ENCODE measurements around the gene TRIM7.
"Not testable (repeated sequence)": the region's sequence is repeated elsewhere in the genome, so short reads cannot be mapped to it uniquely, and the experiment has no call there.

Gene TRIM7

DNA sequence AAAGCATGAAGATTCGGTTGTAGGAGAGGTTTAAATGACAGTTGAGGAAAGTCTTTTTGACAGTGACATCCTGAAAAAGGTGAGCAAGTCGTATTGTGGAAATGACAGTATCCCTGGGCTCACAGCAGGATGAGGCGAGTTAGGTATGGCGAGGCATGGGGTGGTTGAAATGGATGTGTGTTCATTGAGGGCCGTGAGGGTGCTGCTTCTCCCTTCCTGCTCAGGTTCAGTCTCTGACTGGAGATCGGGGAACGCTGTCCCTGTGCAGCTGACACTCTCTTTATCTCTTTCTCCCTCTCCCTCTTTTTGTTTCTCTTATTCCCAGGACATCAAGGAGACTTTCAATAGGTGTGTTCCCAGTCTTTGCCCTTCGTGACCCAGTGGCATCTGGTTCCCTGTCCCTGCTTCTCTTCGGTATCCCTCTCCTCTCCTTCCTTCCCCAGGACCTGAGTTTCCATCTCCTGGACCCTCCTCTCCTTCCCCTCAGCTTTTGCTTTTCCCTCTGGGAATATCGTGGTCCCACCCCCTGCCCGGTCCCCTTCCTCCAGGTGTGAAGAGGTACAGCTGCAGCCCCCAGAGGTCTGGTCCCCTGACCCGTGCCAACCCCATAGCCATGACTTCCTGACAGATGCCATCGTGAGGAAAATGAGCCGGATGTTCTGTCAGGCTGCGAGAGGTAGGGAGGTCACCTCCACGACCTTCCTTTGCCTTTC, 28.2 kb upstream of the TRIM7 start:
- DNase-seq (ENCODE audit: low read depth in 3 of 3) = no peak

DNA sequence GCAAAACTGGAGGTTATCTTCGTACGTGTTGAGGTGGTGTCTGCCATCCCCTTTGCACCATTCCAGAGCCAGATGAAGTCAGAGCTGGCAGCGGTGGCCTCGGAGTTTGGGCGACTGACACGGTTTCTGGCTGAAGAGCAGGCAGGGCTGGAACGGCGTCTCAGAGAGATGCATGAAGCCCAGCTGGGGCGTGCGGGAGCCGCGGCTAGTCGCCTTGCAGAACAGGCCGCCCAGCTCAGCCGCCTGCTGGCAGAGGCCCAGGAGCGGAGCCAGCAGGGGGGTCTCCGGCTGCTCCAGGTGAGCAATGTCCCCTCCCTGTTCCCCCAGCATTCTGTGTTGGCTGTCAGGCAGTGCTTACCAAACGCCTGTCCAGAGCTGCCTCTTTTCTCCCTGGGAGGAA, 27.6 kb upstream of the TRIM7 start:
- DNase-seq (ENCODE audit: low read depth in 3 of 3) = no peak

DNA sequence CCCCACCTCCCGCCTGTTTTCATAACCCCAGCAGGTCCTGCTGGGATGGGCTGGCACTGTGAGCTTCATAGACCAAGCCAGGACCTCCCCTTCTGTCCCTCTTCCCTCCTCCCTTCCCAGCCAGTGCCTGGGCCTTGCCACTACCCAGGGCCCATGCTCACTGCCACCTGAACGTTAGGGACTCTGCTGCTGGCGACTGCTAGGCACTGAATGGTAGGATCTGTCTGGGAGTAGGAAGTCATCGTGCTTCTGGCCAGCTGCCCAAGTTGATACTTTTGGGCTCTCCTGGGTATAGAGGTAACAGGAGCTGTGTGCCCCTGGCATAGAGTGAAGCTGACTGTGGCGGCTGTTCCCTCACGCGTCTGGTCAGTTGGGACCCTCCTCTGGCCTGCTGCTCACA, 26.4 kb upstream of the TRIM7 start:
- no peak for DNase-seq (ENCODE audit: low read depth in 3 of 3)

DNA sequence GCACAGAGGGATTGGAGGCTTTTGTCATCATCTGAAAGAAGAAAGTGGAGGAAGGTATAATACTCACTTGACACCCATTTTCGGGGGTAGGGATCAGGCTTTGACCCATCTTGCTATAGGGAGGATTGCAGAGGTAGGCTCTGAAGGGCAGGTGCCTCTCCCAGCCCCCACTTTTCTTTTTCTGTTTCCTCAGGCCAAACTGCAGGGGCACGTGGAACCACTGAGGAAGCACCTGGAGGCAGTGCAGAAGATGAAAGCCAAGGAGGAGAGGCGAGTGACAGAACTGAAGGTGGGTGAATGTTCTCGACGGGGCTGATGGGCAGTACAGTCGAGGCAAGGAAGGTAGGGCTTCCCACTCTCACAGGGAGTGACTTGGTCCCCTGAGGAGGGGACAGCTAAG, 25.6 kb upstream of the TRIM7 start:
- no peak for DNase-seq (ENCODE audit: low read depth in 3 of 3)

DNA sequence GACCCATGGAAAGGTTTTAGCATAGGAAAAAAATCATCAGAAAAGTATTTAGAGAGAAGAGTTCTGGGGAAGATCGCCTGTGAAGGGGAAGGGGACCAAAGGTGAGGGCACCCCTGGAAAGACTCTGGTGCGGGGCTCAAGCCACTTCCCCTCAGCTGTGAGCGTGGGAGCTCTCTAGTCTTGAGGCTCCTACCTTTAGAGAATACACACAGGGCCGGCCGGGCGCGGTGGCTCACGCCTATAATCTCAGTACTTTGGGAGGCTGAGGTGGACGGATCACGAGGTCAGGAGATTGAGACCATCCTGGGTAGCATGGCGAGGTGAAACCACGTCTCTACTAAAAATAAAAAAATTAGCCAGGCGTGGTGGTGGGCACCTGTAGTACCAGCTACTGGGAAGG, 25.0 kb upstream of the TRIM7 start:
- no peak for DNase-seq (ENCODE audit: low read depth in 3 of 3)

DNA sequence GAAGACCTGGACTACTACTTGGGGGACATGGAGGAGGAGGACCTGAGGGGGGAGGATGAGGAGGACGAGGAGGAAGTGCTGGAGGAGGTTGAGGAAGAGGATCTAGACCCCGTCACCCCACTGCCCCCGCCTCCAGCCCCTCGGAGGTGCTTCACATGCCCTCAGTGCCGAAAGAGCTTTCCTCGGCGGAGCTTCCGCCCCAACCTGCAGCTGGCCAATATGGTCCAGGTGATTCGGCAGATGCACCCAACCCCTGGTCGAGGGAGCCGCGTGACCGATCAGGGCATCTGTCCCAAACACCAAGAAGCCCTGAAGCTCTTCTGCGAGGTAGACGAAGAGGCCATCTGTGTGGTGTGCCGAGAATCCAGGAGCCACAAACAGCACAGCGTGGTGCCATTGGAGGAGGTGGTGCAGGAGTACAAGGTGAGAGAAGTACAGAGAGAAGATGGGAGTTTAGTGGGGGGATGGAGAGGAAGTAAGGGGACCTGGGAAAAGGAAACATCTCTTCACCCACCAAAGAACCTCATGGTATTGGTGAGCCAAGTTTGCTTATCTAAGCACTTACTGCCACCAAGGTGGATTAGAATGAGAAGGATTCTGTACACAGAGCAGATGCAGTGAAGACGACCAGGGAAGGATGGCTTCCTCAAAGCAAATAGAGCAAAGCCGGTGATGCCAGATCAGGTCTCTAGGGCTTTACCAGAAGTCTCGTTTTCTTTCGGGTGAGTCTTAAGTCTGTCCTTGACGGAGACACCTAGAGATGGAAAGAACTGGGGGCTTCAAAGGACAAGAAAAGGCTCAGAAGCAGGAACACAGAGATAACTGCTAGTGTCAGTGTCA, 19.6 kb upstream of the TRIM7 start:
- no peak for DNase-seq (ENCODE audit: low read depth in 3 of 3)

DNA sequence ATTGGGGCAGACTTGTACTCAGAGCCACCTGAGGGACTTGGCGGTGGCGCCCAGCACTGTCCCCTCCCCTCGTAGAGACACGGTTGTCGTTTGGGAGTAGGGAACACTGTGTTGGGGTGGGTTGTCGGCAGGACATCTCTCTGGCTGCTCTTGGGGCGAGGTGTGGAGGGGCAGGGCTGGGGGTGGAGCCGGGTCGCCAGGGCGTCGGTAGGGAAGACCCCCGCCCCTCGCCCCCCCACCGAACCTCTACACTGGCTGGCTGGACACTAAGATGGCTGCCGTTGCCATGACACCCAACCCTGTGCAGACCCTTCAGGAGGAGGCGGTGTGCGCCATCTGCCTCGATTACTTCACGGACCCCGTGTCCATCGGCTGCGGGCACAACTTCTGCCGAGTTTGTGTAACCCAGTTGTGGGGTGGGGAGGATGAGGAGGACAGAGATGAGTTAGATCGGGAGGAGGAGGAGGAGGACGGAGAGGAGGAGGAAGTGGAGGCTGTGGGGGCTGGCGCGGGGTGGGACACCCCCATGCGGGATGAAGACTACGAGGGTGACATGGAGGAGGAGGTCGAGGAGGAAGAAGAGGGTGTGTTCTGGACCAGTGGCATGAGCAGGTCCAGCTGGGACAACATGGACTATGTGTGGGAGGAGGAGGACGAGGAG, 18.9 kb upstream of the TRIM7 start:
- no peak for DNase-seq (ENCODE audit: low read depth in 3 of 3)

DNA sequence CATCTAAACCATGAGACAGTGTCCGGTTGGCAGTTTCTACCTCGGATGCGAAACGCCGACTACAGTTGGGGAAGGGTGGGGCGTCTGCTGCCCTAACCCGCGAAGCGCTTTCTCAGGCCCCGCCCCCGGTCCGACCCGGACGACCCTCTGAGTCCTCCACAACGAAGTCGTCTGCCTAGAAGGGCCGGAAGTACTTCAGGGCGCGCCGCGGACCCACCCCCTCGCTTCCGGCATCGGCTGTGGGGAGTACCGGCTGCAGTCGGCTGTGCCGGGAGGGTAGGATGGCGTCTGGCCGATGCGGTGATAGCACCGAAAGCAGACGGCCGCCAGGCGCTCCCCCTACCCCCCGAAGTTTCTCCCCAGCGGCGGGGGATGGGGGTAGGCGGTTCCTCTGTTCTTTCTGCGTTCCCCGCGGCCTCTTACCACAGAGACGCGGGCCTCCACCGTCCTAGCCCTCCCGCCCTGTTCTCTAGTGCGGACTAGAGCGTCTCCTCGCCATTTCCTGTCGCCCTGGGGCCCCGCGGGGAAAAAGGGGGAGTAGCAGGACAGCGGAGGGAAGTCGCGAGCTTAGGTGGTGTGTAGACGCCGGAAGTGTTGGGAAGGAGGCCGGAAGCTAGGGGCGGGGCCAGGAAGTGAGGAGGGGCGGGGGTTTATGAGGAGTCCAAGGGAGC, 18.2 kb upstream of the TRIM7 start, which contains the start of gene TRIM41:
Gene TRIM41, plus strand, starts transcription at position 224 of the 671 bp plus-strand sequence. CDS start 719 bp downstream, outside the sequence.
- peak; percentile 91 to 95 (median 95) for DNase-seq (ENCODE audit: low read depth in 3 of 3)

DNA sequence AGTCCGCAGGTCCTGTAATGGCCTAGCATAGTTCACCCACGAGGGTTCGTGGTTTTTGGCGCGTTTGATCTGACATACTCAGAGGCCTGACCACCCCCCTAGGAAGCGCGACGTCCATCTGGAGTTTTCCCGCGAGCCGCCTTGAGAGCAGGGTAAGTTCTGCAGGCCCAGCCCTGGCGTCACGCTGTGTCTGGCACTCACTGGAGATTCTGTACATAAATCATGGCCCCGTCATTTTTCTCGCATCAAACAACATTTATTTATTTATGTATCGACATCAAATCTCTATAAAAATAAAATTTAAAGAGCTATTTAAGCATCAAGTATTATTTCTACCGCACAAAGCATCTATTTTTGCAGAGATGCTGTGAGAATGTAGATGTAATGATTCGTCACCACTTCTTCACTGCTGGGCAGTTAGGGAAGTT, 17.6 kb upstream of the TRIM7 start:
- no peak for DNase-seq (ENCODE audit: low read depth in 3 of 3)

DNA sequence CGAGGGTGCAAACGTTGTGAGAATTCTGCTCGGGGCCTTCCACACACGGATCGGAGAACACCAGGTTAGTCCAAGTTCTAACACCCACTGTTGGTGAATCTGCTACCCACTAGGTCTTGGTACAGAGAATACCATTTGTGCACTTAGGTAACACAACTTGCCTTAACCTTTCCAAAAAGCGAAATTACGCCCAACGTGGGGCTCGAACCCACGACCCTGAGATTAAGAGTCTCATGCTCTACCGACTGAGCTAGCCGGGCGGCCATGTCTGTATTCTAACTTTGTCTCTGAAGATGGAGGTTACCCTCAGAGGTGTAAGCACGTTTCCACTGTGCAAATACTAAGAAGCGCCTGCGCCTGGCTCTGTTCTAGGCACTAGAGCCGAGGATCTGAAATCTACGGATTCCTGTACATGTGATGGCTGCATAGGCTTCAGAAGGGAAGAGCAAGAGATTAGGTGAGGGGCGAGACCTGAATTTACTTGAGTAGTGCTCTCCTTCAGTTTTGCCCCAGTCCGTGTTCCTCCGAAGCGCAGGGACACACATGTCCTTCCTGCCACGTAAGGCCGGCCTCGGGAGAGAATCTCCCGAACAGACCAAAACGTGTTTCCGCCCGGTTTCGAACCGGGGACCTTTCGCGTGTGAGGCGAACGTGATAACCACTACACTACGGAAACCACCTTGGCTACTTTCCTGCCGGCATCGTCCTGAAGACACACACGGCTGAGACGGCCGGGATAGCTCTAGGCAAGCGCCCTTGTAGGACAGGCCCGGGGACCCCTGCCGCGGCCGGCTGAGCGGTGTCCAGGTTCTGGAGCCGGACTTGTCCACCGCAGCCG, 17.0 kb upstream of the TRIM7 start:
- peak; percentile 96 to 99 (median 96) for DNase-seq (ENCODE audit: low read depth in 3 of 3)

DNA sequence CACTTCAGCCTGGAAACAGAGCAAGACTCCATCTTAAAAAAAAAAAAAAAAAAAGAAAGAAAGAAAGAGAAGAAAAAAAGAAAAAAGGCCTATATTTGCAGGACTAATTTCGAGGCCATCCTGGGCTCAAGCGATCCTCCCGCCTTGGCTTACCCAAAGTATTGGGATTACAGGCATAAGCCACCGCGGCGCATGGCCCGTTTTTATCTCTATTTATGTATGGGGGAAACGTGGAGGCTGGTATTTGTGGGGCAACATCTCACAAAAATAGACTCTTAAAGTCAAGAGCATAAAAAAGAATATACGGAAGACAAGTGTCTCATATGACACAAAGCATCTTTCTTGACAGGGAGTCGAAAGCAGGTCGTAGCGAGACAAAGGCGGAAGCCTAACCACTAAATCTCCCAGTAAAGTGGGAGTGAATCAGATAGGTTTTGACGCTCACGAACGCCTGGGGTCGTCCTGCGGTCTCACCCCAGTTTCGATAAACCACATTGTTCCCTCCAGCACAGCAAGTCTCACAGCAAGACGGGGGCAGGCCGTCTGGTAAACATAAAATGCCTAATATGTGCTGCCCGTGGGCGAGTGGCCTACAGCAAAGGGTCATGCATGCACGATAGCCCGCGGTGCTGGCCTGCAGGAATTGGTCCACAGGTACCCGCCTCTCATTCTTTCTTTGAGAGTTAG, 16.3 kb upstream of the TRIM7 start:
- no peak for DNase-seq (ENCODE audit: low read depth in 3 of 3)

DNA sequence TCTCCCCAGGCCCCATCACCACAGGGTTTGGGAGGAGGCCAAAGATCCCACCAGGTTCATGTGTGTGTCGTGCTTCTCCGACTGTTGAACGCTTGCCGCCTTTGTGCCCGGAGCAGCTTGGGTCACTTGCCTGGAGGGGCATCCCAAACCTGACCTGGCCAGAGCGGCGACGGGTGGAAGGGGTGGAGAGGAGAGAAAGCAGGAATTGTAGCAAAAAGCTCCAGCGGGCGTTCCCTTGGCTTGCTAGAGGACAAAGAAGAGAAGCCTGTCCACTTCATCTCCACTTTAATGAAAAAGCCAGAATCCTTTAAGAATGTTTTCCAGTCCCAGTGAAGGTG, 15.2 kb upstream of the TRIM7 start:
- no peak for DNase-seq (ENCODE audit: low read depth in 3 of 3)

DNA sequence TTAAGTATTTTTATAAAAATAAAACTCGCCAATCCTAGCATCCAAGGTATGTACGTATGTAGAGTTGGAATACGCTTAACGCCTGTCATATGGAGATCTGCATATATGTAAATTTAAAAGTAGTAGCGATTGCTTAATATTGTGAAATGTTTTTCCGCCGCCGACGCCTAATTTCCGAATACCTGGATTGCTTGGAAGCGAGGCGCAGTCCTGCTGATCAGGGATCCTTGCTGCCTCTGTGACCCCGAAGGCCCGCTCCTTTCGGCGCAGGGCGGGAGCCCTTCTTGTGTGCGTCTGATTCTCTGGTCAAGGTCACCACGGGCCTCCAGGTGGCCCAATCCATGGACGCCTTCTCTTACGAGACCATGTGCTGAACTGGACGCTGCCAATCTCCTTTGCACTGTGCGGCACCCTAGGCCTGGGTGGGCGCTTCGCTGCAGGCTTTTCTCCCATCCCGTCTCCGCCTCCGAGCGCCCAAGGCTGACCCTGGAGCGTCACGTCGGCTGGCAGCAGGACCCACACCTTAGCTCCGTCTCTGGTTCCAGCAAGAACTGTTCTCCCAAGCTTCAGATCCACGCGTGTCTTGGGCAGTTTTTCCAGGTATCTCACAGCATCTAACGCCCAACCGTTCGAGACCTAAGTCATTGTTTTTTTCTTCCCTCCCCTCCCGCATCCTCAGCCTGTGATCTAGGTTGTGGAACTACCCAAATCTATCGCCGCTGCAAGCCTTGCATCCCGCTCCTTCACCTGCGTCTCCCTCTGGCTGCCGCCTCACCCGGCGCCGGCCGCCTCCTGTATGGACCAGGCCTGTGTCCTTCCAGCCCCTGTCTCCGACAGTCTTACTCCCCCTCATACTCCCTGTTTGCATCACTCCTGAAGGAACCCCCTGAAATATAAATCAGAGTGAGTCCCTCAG, 14.5 kb upstream of the TRIM7 start:
- no peak for DNase-seq (ENCODE audit: low read depth in 3 of 3)

DNA sequence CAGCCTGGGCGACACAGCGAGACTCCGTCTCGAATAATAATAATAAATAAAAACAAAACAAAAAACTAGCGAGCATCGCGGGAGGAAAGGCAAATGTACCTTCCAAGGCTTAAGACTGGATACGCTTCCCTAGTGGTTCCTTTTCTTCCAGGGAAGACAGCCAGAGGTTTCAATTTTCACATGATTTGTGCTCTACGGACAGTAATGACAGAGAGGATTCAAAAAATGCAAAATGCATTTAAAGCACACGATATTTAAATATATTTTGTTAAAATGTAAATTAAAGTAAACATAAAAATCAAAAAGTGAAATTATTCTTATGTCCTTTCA, 13.8 kb upstream of the TRIM7 start:
- DNase-seq (ENCODE audit: low read depth in 3 of 3) = no peak

DNA sequence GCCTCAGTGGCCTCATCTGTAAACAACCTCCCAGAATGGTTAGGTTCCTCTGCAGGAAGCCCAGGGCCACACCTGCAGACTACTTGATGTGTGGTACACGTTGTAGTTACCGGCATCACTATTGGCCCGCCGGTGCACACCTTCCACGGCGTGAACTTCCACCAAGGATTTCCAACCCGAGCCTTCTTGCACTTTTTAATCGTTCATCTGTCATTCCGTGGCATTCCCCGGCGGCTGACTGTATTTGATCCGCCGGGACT, 12.7 kb upstream of the TRIM7 start:
- no peak for DNase-seq (ENCODE audit: low read depth in 3 of 3)

DNA sequence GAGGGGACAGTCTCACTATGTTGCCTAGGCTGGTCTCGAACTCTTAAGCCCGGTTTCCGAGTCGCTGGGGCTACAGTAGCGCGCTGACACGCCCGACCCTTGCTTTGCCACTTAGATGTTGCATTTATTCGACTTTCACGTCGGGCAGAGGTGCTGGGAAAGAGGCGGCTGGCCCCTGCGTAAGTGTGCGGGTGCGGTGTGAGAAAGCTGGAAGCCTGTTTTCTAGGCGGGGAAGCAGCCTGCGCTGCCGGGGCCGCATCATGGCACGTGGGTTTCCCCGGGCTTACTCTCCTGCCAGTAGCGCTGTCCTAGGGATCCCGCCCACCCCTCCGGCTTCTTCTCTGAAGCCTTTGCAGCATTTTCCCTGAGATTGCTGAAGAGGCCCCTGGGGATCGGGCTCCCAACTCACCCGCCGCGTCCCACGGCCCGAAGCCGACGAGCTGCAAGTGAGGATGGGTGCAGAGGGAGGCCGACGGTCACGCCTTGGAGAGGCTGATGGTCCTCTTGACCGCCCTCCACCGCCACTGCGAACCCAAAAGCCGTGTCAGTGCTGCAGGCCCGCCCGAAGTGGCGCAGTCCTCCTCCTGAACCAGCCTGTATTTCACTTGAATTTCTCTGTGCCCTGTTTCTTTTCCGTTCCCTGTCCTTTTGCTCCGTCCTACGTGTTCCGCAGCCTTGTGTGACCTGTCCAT, 12.3 kb upstream of the TRIM7 start:
- DNase-seq (ENCODE audit: low read depth in 3 of 3) = peak in 1 of 3 experiments; percentile 36

DNA sequence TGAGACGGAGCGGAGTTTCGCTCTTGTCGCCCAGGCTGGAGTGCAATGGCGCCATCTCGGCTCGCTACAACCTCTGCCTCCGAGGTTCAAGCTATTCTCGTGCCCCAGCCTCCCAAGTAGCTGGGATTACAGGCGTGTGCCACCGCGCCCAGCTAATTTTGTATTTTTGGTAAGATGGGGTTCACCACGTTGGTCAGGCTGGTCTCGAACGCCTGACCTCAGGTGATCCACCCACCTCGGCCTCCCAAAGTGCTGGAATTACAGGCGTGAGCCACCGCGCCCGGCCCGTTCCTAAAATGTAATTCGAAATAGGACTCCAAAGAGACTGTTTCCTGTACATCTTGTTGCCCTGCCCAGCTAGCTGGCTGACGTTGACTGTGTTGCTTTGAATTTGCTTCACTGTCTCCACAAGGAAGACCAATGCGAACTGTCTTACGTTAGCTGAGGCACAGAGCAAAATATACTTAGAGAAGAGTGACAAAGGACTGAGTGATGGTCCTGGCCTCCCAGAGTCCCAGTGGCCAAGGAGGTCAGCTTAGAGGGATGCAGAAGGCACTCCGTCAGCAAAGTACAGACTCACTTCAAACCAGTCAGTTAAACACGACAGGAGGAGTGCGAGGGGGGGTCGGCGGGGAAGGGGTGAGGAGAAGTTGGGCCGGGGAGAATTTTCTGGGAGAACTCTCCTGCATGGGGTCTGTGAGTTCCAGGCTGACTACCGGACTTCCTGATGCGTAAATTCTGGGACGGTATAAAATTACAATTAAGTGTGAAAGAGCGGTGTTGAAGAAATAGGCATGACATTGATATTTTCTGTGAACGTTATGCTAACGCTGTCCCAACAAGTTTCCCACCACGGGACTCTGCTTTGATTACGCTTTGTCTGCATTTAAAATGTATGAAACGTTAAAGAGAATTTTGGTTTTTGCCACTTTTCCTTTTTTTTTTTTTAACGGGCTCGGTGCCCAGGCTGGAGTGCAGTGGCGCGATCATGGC, 11.3 kb upstream of the TRIM7 start:
- no peak for DNase-seq (ENCODE audit: low read depth in 3 of 3)

DNA sequence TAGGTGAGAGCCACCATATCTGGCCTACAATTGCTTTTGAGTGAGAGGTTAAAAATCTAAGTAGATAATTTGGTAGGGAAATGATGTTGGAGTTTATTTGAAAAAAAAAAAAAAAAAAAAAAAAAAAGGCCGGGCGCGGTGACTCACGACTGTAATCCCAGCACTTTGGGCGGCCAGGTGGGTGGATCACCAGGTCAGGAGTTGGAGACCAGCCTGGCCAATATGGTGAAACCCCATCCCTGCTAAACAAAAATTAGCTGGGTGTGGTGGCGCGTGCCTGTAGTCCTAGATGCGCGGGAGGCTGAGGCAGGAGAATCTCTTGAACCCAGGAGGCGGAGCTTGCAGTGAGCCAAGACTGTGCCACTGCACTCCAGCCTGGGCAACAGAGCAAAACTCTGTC, 9.3 kb upstream of the TRIM7 start:
- DNase-seq (ENCODE audit: low read depth in 3 of 3) = not testable (repeated sequence)
